Hepatocyte (in vitro differentiated cells): ENCODE results near the gene RAB26.

Experiments
- EZH2 ChIP-seq: fragments of 200-600 bp; sonication (generic); IDR thresholded peaks from 2 replicates; pipeline ENCODE4 v1.6.1; 2016; ENCODE audit warnings: antibody characterized with exemption, mild to moderate bottlenecking, borderline replicate concordance
- TF ChIP-seq, protein P1 (sequence below): fragments of 200-600 bp; sonication (generic); IDR thresholded peaks from 2 replicates; pipeline ENCODE4 v1.5.1; 2016; ENCODE audit warnings: antibody characterized with exemption, mild to moderate bottlenecking; ENCODE audit not compliant: poor library complexity

DNA sequence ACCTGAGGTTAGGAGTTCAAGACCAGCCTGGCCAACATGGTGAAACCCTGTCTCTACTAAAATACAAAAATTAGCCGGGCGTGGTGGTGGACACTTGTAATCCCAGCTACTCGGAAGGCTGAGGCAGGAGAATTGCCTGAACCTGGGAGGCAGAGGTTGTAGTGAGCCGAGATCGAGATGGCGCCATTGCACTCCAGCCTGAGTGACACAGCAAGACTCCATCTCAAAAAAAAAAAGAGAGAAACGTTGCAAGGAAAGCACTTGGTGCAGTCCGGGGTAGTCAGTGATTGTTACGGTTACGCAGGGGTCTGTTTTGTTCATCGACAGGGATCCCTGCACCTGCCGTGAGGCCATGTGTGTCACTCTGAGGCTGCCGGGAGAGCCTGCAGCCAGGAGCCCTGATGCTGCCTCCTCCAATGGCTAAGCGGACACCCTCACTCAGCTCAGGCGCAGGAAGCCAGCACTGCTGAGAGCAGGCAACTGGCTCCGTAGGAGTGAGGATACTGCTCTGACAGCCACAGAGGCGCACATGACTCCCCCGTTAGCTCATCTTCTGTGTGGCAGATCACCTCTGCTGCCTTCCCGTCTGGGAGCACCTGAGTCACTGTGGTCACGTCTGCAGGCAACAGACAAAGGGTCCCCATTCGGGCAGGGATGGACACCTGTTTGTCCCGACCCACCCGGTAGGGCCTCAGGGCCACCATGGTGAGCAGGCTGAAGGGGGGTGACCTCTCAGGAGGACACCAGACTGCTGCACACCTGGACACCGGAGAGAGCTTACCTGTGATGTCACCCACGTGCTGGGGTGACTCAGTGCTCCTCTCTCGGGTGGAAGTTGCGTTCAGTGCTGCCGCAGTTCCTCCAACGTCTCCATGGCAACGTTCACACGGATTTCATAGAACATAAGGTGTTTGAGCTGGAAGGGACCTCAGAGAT lies 5.2 kb upstream of the RAB26 start:
- TF ChIP-seq, protein P1, sequence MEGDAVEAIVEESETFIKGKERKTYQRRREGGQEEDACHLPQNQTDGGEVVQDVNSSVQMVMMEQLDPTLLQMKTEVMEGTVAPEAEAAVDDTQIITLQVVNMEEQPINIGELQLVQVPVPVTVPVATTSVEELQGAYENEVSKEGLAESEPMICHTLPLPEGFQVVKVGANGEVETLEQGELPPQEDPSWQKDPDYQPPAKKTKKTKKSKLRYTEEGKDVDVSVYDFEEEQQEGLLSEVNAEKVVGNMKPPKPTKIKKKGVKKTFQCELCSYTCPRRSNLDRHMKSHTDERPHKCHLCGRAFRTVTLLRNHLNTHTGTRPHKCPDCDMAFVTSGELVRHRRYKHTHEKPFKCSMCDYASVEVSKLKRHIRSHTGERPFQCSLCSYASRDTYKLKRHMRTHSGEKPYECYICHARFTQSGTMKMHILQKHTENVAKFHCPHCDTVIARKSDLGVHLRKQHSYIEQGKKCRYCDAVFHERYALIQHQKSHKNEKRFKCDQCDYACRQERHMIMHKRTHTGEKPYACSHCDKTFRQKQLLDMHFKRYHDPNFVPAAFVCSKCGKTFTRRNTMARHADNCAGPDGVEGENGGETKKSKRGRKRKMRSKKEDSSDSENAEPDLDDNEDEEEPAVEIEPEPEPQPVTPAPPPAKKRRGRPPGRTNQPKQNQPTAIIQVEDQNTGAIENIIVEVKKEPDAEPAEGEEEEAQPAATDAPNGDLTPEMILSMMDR = no peak
- no peak for TF ChIP-seq EZH2
